Measurements from ENCODE around the gene MIS12. TPM values are rescaled to one million over a fixed set of nuclear protein-coding genes. Genes with fewer than 3 reads are reported as not detected.

The MIS12 gene
- total RNA-seq: 10 to 100 TPM in 3 of 4 donors, 1 to 10 TPM in 1; 8.7 to 17.1 (median 12.3) TPM

- no peak for TF ChIP-seq CTCF (IDR thresholded peaks at IDR 0.05; ENCODE audit: low read depth)
These were observed at the start of gene MIS12 for GRCh38 chr17:5486206-5487124. Gene MIS12 (plus strand): TSS chr17:5486566. CDS start chr17:5488863, 2,297 bp downstream.

- no peak for TF ChIP-seq CTCF (IDR thresholded peaks at IDR 0.05; ENCODE audit: low read depth)
These were observed 48.5 kb upstream of the MIS12 start for GRCh38 chr17:5437721-5438317.

GRCh38 chr17:5438716-5439445 is 47.5 kb upstream of the MIS12 start, which contains the start of gene C1QBP:
Gene C1QBP (minus strand): TSS chr17:5439155. CDS start chr17:5439073, 82 bp downstream.
- no peak for TF ChIP-seq CTCF (IDR thresholded peaks at IDR 0.05; ENCODE audit: low read depth)

- TF ChIP-seq CTCF (IDR thresholded peaks at IDR 0.05; ENCODE audit: low read depth): no peak
These were observed 47.0 kb upstream of the MIS12 start for GRCh38 chr17:5439446-5439764.

GRCh38 chr17:5443728-5444127 is 42.6 kb upstream of the MIS12 start:
- no peak for TF ChIP-seq CTCF (IDR thresholded peaks at IDR 0.05; ENCODE audit: low read depth)

- no peak for TF ChIP-seq CTCF (IDR thresholded peaks at IDR 0.05; ENCODE audit: low read depth)
These were observed 42.2 kb upstream of the MIS12 start for GRCh38 chr17:5444209-5444608.

GRCh38 chr17:5446786-5447185 is 39.6 kb upstream of the MIS12 start:
- TF ChIP-seq CTCF (IDR thresholded peaks at IDR 0.05; ENCODE audit: low read depth): no peak

Measured in subcutaneous adipose tissue (tissue), 4 donors.